Activated gamma-delta T cell (primary cell): Measurements from ENCODE around the gene SLC38A7.
"Not testable (repeated sequence)": the region's sequence is repeated elsewhere in the genome, so short reads cannot be mapped to it uniquely, and the experiment has no call there.

Experiments
- DNase-seq: peaks from one replicate; lab custom pipeline; 2025; lab: John Stamatoyannopoulos, UW

Gene SLC38A7

DNA sequence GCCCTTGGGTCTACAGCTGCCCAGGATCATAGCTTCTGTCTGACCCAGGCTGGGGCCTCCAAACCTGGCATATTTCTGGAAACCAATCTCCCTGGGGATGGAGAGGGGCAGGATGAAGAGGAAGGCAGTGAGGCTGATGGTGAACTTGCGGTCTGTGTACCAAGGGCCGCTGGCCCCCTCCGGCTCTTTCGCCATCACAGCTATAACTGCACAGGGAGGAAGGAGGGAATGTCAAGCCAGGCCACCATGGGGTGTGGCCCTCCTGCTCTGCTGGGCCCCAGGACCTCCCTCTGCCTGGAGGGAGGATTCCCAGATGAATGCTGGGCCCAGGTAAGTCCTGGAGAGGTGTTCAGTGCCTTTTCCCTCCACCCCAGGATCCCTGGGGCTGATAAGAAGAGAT lies 6.3 kb downstream of the SLC38A7 start:
- no peak for DNase-seq

DNA sequence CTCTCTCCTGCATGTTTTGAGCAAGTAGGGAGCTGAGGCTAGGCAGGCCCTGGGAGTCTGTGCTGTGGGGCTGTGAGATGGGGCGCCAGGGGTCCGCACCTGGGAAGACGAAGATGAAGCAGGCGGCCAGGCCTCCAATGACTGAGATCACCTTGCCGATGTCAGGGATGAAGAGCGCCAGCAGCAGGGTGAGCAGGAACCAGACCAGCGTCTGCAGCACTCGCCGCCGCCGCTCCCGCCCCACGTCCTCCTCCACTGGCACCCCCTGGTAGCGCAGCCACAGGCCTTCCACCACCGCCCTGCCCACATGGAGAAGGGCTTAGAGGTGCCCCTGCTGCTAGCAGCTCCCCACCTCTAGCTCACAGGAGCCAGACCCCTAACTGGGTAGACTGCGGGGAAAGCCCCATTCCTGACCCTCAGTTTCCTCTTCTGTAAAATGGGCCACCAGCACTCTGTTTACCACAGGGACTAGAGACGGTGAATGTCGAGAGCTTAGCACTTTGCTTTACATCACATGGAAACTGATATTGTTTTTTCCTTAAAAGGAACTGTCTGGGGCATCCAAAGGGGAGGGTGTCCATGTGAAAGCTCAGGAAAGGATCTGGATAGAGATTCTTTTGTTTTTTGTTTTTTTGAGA lies 13.5 kb downstream of the SLC38A7 start:
- DNase-seq = no peak

DNA sequence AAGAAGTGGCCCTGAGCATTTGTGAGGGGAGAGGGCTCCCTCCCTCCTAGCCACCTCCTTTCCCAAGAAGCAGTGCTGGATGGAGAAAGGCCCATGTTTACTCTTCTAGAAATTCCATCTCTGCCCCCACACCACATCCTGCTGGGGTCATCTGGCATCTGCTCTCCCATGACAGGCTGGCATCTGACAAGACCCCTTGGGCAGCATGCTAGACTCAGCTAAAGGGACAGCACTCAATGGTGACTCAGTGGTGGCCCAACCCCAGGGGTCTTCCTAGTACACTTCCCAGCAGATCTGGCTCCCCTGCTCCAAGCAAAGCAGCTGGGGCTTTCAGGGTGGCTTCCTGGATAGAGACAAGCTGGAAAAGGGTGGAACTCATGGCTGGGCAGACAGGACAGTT lies 14.4 kb downstream of the SLC38A7 start:
- no peak for DNase-seq

DNA sequence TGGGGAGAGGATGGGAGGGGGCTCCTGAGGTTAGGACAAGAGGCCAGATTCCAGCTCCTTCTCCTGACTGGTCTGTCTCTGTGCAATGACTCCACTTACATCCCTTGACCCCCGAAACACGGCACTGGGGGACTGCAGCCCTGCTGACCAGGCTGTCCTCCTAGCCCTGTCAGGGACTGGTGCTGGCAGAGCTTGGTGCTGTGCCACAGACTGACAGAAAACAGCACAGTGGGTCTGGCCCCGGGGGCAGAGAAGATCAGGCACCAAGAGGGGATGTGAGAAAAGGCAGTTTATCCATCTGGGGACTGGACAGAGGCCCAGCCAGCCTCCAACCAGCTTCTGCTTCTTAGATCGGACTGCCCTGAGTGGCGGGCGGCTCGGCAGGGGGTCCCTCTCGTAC lies 19.4 kb downstream of the SLC38A7 start:
- no peak for DNase-seq

DNA sequence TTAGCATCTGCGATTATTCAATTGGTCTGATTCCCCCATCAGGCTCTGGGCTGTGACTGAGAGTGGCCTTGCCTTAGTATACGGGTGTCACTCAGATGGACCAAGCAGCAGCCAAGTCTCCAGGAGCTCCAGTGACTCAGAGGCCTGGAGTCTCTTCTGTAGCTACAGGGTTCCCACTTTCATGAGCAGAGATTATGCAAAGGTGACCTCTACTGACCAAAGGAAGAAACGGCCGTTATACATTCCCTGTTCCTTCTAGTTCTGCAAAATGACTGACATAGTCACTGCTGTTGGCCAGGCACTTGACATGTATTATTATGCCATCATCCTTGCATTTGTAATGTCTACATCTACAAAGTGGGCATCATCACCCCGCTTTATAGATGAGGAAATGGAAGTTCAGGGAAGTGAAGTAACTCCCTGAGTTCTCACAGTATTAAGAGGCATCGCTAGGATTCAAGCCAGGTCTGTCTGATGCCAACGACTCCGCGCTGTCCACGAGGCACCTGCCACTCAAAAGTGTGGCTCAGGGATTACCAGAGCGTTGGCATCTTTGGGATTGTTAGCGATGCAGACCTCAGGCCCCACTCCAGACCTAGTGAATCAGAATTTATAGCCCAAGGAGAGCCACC lies 23.3 kb downstream of the SLC38A7 start:
- DNase-seq = no peak

DNA sequence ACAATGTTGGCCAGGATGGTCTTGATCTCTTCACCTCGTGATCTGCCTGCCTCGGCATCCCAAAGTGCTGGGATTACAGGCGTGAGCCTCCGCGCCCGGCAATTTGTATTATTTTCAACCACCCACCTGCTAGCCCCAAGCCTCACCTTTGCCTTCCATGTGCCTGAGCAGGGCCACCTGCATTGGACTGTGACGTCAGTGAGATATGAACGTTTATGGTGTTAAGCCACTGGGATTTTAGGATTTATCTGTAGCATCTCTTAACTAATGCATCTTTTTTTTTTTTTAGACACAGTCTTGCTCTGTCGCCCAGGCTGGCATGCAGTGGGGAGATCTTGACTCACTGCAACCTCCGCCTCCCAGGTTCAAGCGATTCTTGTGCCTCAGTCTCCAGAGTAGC lies 24.7 kb downstream of the SLC38A7 start:
- not testable (repeated sequence) for DNase-seq

DNA sequence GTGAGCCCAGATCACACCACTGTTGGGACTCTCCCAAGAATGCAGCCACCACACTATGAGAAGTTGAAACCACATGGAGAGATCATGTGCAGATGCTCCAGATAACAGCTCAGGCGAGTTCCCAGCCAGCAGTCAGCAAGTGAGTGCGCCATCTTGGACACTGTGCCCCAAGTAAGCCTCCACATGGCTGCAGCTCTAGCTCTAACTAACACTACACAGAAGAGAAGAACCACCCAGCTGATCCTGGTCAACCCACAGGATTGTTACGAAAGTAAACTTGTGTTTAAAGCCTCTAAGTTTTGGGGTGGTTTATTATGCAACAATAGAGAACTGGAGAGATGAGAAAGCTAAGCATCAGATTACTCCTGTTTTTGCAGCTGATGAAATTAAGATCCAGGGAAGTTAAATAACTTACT lies 25.8 kb downstream of the SLC38A7 start:
- no peak for DNase-seq

DNA sequence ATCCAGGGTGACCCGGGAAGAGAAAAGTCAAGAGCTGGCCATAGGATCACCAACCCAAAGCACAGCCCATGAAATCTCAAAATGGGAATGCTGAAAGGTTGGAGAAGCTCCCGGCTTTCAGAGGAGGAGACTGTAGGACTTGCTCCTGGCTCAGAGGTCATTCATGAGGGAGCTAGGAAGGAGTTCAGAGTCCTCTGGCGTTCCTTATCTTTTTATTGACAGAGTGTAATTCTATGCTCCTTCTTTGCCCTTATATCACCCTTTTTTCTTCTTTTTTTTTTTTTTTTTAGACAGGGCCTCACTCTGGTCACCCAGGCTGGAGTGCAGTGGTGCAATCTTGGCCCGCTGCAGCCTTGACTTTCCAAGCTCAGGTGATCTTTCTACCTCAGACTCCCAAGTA lies 27.7 kb downstream of the SLC38A7 start:
- DNase-seq = no peak

DNA sequence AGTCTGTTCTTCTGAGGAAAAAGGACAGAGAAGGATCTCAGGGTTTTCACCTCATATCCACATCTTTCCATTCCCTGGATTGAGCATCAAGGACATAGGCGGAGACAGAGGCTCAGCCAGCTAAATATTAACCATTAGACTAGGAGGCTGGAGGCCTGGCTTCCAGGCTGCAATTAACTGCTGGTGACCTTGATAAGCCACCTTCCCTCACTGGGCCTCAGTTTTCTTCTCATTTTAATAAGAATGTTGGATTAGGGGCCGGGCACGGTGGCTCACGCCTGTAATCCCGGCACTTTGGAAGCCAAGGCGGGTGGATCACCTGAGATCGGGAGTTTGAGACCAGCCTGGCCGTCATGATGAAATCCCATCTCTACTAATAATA lies 29.4 kb downstream of the SLC38A7 start:
- no peak for DNase-seq

DNA sequence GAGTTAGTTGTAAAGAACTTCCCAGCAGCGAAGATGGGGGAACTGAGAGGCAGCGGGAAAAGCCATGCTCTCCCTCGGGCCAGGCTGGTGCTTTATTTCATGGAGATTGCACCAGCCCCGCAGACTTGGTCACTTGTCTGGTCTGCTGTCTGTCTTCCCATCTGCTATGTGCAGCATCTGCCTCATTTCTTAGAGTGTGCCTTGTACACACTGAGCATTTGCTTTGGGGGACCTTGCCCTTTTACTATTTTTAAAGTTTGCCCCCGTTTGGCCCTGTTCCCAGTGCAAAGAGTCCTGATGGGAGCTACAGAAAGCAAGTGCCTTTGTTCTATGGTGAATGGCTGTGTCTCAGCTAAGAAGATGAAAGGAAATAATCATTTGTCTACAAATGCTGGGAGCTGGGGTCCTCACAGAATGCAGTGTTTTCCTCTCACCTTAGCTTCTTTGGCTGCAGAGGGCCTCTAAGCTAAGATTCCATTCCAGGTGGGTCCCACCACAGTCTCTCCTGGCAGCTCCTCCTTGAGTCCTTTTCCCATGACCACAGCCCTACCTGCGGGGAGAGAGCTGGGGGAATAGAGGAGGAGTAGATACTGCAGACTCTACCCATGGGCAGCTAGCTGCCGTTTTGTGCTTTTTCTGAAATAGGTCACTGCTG lies 29.9 kb downstream of the SLC38A7 start:
- DNase-seq = no peak

DNA sequence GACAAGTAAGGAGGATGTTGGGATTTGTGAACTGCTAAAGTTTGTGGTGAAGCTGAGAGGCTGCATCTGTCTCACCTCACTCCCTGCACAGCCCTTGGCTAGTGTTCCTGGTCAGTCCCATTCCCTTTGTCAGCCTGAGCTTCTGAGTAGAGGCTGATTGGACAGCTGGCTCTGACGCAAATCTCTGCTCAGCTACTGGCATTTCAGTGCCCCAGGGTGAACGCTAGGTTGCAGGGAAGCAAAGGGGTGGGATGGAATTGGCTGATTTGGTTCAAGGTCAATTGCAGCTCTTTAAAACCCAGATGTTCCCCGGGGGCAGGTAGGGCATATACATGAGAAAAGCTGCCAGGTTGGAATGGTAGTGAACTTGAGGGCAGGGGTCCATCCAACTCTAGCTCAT lies 31.8 kb downstream of the SLC38A7 start:
- no peak for DNase-seq

DNA sequence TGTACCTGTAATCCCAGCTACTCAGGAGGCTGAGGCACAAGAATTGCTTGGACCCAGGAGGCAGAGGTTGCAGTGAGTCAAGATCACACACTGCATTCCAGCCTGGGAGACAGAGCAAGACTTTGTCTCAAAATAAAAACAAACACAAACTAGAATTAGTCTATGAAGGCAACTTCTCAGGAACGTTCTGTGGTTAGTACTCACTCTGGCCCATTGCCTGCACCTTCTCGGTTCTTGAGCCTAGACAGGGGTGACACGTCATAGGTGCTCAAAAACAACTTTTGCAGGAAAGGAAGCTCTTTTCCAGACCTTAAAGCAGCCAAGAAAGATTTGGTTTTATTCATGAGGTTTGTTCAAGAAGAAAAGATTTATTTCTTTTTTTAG lies 32.6 kb downstream of the SLC38A7 start:
- no peak for DNase-seq

DNA sequence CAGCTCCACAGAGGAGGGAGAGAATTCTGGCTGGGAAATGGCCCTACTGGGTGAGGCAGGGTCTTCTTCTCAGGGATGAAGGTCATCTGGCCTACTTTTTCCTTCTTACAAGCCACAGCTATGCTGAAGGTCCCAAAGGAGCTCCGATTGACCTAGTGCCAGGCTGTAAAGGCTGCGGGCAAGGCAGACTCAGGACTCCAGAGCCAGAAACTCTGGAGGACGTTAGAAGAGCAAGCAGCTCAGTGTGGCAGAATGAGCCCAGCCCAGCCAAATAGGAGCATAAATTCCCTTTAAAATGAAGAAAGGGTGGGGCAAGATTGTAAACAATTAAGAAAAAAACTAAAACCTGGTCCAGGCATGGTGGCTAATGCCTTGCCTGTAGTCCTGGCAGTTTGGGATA lies 34.9 kb downstream of the SLC38A7 start:
- no peak for DNase-seq

DNA sequence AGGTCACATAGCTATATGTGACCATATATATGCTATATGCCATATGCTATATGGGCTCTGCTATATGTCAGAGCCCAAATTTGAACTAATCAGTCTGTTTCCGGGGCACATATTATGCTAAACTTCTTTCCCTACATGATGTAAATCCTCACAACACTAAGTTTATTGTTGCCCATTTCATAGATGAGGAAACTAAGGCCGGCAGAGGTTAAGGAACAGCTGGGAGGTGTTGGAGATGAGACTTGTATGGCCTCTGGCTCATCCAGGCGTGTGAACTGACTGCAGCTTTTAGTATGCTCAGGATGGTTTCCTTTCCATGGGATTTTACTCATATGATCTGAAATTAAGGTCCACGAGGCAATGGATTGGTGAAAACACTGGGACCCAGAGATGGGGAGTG lies 37.5 kb downstream of the SLC38A7 start:
- DNase-seq = no peak

DNA sequence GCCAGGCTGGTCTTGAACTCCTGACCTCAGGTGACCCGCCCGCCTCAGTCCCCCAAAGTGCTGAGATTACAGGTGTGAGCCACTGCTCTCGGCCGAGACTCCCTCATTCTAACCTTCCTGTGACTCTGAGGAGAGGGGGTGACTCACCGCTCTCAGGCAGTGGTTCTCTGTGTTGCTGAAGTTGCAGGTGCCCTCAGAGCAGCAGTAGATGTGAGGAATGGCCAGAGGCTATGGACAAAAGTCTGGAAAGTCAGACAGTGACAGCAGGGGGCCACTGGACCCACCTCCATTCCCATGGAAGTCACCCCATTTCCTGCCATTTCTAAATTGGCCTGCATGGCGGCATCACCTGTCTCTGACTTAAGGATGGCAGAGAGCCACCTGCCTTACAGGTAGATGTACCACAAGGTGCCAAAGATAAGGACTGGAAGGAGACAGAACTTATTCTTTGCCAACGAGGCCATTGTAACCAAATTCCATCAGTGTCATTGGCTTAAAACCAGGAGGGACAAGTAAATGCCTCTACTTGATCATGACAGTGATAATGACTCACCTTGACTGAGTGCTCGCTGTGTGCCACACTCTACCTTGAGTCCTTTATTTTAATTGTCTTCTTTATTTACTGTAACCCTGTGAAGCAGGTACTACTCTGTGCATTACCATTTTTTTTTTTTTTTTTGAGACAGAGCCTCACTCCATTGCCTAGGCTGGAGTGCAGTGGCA lies 39.6 kb downstream of the SLC38A7 start:
- DNase-seq = no peak

DNA sequence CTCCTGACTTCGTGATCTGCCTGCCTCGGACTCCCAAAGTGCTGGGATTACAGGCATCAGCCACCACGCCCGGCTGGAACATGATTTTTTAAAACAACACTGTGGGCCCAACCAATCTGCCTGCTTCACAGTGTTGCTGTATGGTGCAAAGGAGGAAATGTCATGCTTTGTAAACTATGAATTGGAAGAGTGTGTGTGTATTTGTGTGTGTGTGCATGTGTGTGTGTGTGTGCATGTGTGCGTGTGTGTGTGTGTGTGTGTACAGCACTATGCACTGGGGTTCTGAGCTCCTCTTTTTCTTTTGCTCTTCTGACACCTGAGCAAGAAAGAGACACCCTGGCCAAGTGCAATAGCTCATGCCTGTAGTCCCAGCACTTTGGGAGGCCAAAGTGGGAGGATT lies 40.5 kb downstream of the SLC38A7 start:
- no peak for DNase-seq

DNA sequence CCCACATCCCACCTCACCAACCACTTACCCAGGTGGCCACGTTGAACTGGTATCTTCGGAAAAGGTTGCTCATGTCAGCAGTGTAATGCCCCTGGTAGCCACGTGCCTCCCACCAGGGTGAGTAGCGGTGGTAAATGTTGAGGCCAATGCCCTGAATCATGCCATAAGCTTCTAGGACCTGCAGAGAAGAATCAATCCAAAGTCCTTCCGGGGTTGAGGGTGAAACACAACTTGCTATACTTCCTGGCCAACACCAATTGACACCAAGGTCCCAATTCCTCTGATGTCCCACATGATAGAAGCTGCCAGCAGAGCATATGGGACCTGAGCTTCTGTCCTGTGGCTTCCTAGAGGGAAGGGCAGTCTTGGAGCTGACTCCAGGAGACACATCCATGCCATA lies 43.6 kb downstream of the SLC38A7 start:
- DNase-seq = no peak

DNA sequence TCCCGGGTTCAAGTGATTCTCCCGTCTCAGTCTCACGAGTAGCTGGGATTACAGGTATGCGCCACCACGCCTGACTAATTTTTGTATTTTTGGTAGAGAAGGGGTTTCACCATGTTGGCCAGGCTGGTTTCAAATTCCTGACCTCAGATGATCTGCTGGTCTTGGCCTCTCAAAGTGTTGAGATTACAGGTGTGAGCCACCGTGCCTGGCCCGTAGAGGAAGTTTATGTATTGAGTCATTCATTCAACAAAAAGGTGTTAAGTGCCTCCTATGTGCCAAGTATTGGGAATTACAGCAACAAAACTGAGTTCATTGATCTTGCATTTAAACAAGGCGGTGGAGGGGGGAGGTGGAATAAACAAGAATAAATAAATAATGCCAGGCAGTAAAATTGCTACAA lies 44.7 kb downstream of the SLC38A7 start:
- no peak for DNase-seq

DNA sequence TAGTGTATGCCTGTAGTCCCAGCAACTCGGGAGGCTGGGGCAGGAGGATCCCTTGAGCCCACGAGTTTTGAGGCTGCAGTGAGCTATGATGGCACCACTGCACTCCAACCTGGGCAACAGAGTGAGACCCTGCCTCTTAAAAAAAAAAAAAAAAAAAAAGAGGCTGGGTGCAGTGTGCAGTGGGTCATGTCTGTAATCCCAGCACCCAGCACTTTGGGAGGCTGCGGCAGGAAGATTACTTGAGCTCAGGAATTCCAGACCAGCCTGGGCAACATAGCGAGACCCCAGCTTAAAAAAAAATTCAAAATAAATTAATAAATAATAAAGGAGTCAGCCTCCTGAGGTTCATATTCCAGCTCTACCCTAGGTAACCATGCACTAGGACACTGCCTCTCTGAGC lies 45.3 kb downstream of the SLC38A7 start:
- DNase-seq = no peak

DNA sequence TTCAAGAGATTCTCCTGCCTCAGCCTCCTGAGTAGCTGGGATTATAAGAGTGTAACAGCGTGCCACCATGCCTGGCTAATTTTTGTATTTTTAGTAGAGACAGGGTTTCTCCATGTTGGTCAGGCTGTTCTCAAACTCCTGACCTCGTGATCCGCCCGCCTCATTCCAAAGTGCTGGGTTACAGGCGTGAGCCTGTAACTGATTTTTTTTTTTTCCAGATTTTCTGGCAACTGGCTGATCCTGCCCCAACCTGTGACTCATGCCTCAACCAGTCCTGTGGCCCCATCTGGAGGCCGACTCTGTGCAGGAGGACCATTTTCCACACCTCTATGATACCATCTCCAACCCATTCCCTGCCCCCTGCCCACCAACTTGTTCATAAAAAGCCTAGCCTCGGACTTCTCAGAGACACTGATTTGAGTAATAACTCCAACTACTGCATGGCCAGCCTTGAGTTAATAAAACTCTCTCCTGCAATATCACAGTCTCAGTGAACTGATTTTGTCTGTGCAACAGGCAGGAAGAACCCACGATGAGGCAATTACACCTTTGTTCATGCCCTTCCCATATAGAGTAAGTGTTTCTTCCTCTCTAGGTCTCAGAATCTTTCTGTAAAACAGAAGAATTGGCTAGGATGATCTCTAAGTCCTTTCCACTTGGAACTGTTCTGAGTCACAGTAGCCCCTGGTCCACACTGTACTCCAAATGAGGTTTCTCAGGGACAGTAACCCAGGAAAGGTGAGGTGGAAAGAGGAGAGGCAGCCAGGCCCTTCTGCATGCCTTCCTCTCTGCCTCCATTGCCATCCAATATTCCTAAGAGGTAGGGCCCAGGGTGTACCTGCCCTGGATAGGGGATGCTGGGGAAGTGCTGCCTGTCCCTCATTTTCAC lies 46.2 kb downstream of the SLC38A7 start:
- no peak for DNase-seq

DNA sequence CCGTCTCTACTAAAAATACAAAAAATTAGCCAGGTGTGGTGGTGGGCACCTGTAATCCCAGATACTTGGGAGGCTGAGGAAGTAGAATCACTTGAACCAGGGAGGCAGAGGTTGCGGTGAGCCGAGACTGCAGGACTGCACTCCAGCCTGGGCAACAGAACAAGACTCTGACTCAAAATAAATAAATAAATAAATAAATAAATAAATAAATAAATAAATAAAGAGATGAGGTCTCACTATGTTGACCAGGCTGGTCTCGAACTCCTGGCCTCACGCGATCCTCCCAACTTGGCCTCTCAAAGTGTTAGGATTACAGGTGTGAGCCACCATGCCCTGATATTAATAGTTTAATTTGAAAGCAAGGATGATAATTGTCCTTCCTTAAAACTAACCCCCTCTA lies 47.5 kb downstream of the SLC38A7 start:
- not testable (repeated sequence) for DNase-seq

DNA sequence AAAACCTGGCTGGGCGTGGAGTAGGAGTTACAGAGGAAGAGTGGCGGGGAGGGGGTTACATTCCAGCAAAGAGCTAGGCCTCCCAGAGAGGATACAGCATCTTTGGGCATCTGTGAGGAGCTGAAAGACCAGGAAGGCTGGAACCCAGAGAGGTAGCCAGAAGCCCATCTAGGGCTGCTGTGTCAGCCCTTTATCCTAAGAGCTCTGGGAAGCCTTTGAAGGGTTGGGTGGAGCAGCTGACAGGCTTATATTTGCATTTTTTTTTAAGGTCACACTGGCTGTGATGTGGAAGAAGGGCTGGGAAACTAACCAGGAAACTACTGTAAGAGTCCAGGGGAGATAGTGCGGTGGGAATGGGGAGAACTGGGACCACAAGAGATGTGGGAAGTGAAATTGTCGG lies 48.1 kb downstream of the SLC38A7 start:
- DNase-seq = no peak
